HCT116 (cell line): ENCODE data around the gene MAP2K1. TPM values are rescaled to one million over a fixed set of nuclear protein-coding genes. Genes with fewer than 3 reads are reported as not detected.

Experiments
- ATAC-seq: fragments of 200-7000 bp; cut with Tn5 transposase; 2 replicates; pipeline ENCODE4 v1.9.1; 2020; ENCODE audit warnings: mild to moderate bottlenecking, moderate library complexity
- BruUV-seq: library from RNA; stranded (reverse); fragments of 400-500 nt; replicated peaks from 2 replicates; lab custom pipeline; 2021; lab: Mats Ljungman, UMichigan
- CTCF ChIA-PET: fragments of 300-600 bp; sonication (Branson Sonifier 250); formaldehyde crosslinking; loops from one replicate; lab custom pipeline; 2021; ENCODE audit warnings: antibody characterized with exemption; lab: Charles Lee
- POLR2A ChIA-PET: fragments of 300-600, 350-600 bp; sonication (Branson Sonifier 250); formaldehyde crosslinking; loops from one replicate; lab custom pipeline; 2021; ENCODE audit warnings: antibody characterized with exemption; lab: Charles Lee
- RAD21 ChIA-PET, 2 experiments: fragments of 300-600 bp; sonication (Branson Sonifier 250); formaldehyde crosslinking; loops; one replicate each; lab custom pipeline; 2023; ENCODE audit warnings: low total read pairs in 2 of 2; ENCODE audit not compliant: uncharacterized antibody in 2 of 2, unreplicated experiment in 2 of 2, low non-redundant PET in 1 of 2; lab: Charles Lee
- DNase-seq: peaks from one replicate; pipeline ENCODE4 v3.0.0-alpha.2; 2010; ENCODE audit warnings: low read depth, low spot score
- H2AFZ ChIP-seq: fragments of 200-600 bp; shearing (Covaris generic), sonication (generic); 2 replicates; pipeline ENCODE4 v1.6.1; 2017; ENCODE audit warnings: low read depth, mixed run types, mixed read lengths, antibody characterized with exemption, low read length; ENCODE audit not compliant: poor library complexity, severe bottlenecking
- H3K27ac ChIP-seq: 2 replicates; pipeline ENCODE4 v1.5.1; 2012; ENCODE audit warnings: low read depth, low read length
- H3K27me3 ChIP-seq: fragments of 200-600 bp; sonication (generic); 2 replicates; pipeline ENCODE4 v1.6.1; 2016; ENCODE audit warnings: mixed run types, low read length, mixed read lengths; ENCODE audit not compliant: insufficient read depth
- H3K36me3 ChIP-seq, 2 experiments: fragments of 200-500 bp in 1 of 2; fragments of 200-600 bp in 1 of 2; sonication (Bioruptor generic) in 1 of 2; sonication (generic) in 1 of 2; 2 replicates each; pipeline versions ENCODE4 v1.5.1 to v1.6.1; 2014 to 2016; ENCODE audit warnings: low read length in 2 of 2, inconsistent platforms in 1 of 2, mixed read lengths in 1 of 2, mixed run types in 1 of 2; ENCODE audit not compliant: insufficient read depth in 2 of 2, control insufficient read depth in 1 of 2
- H3K4me1 ChIP-seq, 2 experiments: fragments of 200-600 bp in 1 of 2; sonication (generic) in 1 of 2; 2 replicates each; pipeline versions ENCODE4 v1.5.1 to v1.6.1; 2012 to 2017; ENCODE audit warnings: low read length in 2 of 2, inconsistent platforms in 1 of 2, mild to moderate bottlenecking in 1 of 2, mixed read lengths in 1 of 2, mixed run types in 1 of 2, moderate library complexity in 1 of 2; ENCODE audit not compliant: insufficient read depth in 2 of 2, control insufficient read depth in 1 of 2
- H3K4me2 ChIP-seq: fragments of 200-600 bp; sonication (generic); 2 replicates; pipeline ENCODE4 v1.6.1; 2017; ENCODE audit warnings: mixed run types, low read length, mixed read lengths
- H3K4me3 ChIP-seq, 2 experiments: fragments of 200-600 bp in 1 of 2; sonication (generic) in 1 of 2; replicated peaks in 1 of 2; 2 replicates each; pipeline ENCODE4 v1.5.1; 2011 to 2016; ENCODE audit warnings: low read length in 2 of 2, control low read depth in 1 of 2, low read depth in 1 of 2, mild to moderate bottlenecking in 1 of 2, mixed read lengths in 1 of 2, mixed run types in 1 of 2
- H3K79me2 ChIP-seq: fragments of 200-600 bp; sonication (generic); 2 replicates; pipeline ENCODE4 v1.6.1; 2017; ENCODE audit warnings: mild to moderate bottlenecking, mixed run types, low read length, moderate library complexity, mixed read lengths; ENCODE audit not compliant: insufficient read depth
- H3K9ac ChIP-seq: fragments of 200-600 bp; sonication (generic); 2 replicates; pipeline ENCODE4 v1.6.1; 2016; ENCODE audit warnings: low read length, mixed read lengths
- H3K9me2 ChIP-seq: fragments of 200-600 bp; sonication (generic), shearing (Covaris generic); 2 replicates; pipeline ENCODE4 v1.6.1; 2017; ENCODE audit warnings: mixed run types, mild to moderate bottlenecking, moderate library complexity; ENCODE audit not compliant: insufficient read depth
- H3K9me3 ChIP-seq, 2 experiments: fragments of 200-500 bp in 1 of 2; fragments of 200-600 bp in 1 of 2; sonication (Bioruptor generic) in 1 of 2; sonication (generic) in 1 of 2; 2 replicates each; pipeline ENCODE4 v1.6.1; 2014 to 2017; ENCODE audit warnings: low read length in 2 of 2, mixed read lengths in 2 of 2, inconsistent platforms in 1 of 2, low read depth in 1 of 2, mild to moderate bottlenecking in 1 of 2, mixed run types in 1 of 2, moderate library complexity in 1 of 2; ENCODE audit not compliant: control insufficient read depth in 1 of 2, insufficient read depth in 1 of 2
- H4K20me1 ChIP-seq: fragments of 200-600 bp; sonication (generic), shearing (Covaris generic); 2 replicates; pipeline ENCODE4 v1.6.1; 2017; ENCODE audit warnings: mixed run types, mild to moderate bottlenecking, moderate library complexity; ENCODE audit not compliant: insufficient read depth
- ATF3 ChIP-seq: IDR thresholded peaks from 2 replicates; pipeline ENCODE4 v1.6.1; 2012
- CBX3 ChIP-seq: IDR thresholded peaks from 2 replicates; pipeline ENCODE4 v1.6.1; 2012; ENCODE audit warnings: low read depth
- CEBPB ChIP-seq: IDR thresholded peaks from 2 replicates; pipeline ENCODE4 v1.6.1; 2012; ENCODE audit warnings: low read depth
- EGR1 ChIP-seq: IDR thresholded peaks from 2 replicates; pipeline ENCODE4 v1.6.1; 2012; ENCODE audit warnings: low read depth
- EZH2 ChIP-seq: fragments of 200-600 bp; sonication (generic); IDR thresholded peaks from 2 replicates; pipeline ENCODE4 v1.6.1; 2017; ENCODE audit warnings: antibody characterized with exemption, mixed run types
- EZH2phosphoT487 ChIP-seq: fragments of 200-600 bp; IDR thresholded peaks from 2 replicates; pipeline ENCODE4 v1.6.1; 2018; ENCODE audit warnings: antibody characterized with exemption, borderline replicate concordance
- FOSL1 ChIP-seq: IDR thresholded peaks from 2 replicates; pipeline ENCODE4 v1.6.1; 2012; ENCODE audit warnings: low read depth
- POLR2A ChIP-seq: IDR thresholded peaks from 2 replicates; pipeline ENCODE4 v1.7.0; 2011; ENCODE audit warnings: borderline replicate concordance; ENCODE audit not compliant: insufficient read depth, insufficient read length; ENCODE audit errors: extremely low read depth
- POLR2AphosphoS5 ChIP-seq: IDR thresholded peaks from 2 replicates; pipeline ENCODE4 v1.6.1; 2011; ENCODE audit warnings: mild to moderate bottlenecking, low read depth, low read length, moderate library complexity
- RAD21 ChIP-seq: IDR thresholded peaks from 2 replicates; pipeline ENCODE4 v1.6.1; 2012; ENCODE audit warnings: low read depth, mild to moderate bottlenecking
- SIN3A ChIP-seq: IDR thresholded peaks from 2 replicates; pipeline ENCODE4 v1.6.1; 2012; ENCODE audit warnings: low read depth
- SRF ChIP-seq: IDR thresholded peaks from 2 replicates; pipeline ENCODE4 v1.6.1; 2012; ENCODE audit warnings: low read depth
- TCF7L2 ChIP-seq: IDR thresholded peaks from 2 replicates; pipeline ENCODE4 v1.7.0; 2011; ENCODE audit warnings: borderline replicate concordance, inconsistent platforms; ENCODE audit not compliant: insufficient read depth, insufficient read length; ENCODE audit errors: extremely low read depth
- intact Hi-C: fragments of 100-400 bp; cut with micrococcal nuclease; formaldehyde crosslinking; loops from 2 replicates; pipeline ENCODE4 v1.10.0; 2022
- total RNA-seq: library from RNA; stranded (reverse); gene quantifications from one replicate; pipeline ENCODE4 v1.2.1, GENCODE V29; 2021; ENCODE audit not compliant: unreplicated experiment
- TF ChIP-seq, protein P1 (sequence below), 3 experiments: fragments of 200-600 bp in 1 of 3; sonication (generic) in 1 of 3; IDR thresholded peaks in 2 of 3; conservative IDR thresholded peaks in 1 of 3; 2 replicates each; pipeline ENCODE4 v1.5.1; 2012 to 2017; ENCODE audit warnings: low read depth in 2 of 3, low read length in 2 of 3, antibody characterized with exemption in 1 of 3, borderline replicate concordance in 1 of 3, control low read depth in 1 of 3, mild to moderate bottlenecking in 1 of 3, mixed read lengths in 1 of 3, mixed run types in 1 of 3, moderate library complexity in 1 of 3; ENCODE audit not compliant: insufficient read depth in 1 of 3
- TF ChIP-seq, protein P2 (sequence below): IDR thresholded peaks from 2 replicates; pipeline ENCODE4 v1.6.1; 2011; ENCODE audit warnings: mild to moderate bottlenecking, low read length, moderate library complexity; ENCODE audit not compliant: insufficient replicate concordance; ENCODE audit errors: extremely low read depth

Gene MAP2K1
- total RNA-seq, 1 experiment from 2014 or later = 52.3 TPM

- TF ChIP-seq SRF = no peak
These were observed 16.1 kb downstream of the MAP2K1 start (continued) for GRCh38 chr15:66402761-66403284.

- RAD21 ChIA-PET = no interaction called here
- no peak for DNase-seq
- CTCF ChIA-PET = interaction anchor here (1.3 kb wide), 1 partner anchor 16 kb away, joined by 5 read pairs; the partner anchor contains the start of gene MAP2K1
- no peak overlapping the region for H3K9ac ChIP-seq
- no peak overlapping the region for H2AFZ ChIP-seq
- ATAC-seq = no peak
- BruUV-seq = no TSS peak
- no peak overlapping the region for H3K4me3 ChIP-seq
- no peaks in the 10 kb centered on the region for H3K9me3 ChIP-seq
- H3K36me3 ChIP-seq = no peaks in the 10 kb centered on the region
- intact Hi-C loops = no loop called here
- H3K79me2 ChIP-seq = peaks cover 95% of the 10 kb centered on the region
- H3K27ac ChIP-seq = no peak overlapping the region
- POLR2A ChIA-PET = no interaction called here
- no peak overlapping the region for H3K4me2 ChIP-seq
- H4K20me1 ChIP-seq = peaks cover 10% of the 10 kb centered on the region; the same call in 1 of the 2 replicates
- H3K4me1 ChIP-seq = peaks cover 0 to 10% of the 10 kb centered on the region in 2 experiments; a peak in 2 of 4 replicates
- H3K27me3 ChIP-seq = no peaks in the 10 kb centered on the region
- H3K9me2 ChIP-seq = no peaks in the 10 kb centered on the region
- TF ChIP-seq FOSL1 = no peak
- no peak for TF ChIP-seq ATF3
- TF ChIP-seq EZH2 = no peak
- no peak for TF ChIP-seq EZH2phosphoT487
These were observed 16.6 kb downstream of the MAP2K1 start for GRCh38 chr15:66403323-66403722.

DNA sequence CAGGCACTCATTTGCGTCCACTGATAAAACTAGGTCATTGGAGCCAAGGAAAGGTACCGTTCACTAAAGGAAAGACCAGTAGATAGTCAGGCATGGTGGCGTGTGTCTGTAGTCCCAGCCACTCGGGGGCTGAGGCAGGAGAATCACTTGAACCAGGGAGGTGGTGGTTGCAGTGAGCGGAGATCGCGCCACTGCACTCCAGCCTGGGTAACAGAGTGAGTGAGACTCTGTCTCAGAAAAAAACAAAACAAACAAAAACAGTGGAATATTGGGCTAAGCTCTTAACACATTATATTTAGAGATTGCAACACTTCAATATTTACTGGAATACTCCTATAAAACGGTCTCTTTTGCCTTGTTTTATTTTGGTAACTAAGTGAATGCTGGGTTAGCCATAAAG is 17.4 kb downstream of the MAP2K1 start:
- intact Hi-C loops = no loop called here
- H3K27ac ChIP-seq = no peak overlapping the region
- H2AFZ ChIP-seq = no peak overlapping the region
- H4K20me1 ChIP-seq = peaks cover 9% of the 10 kb centered on the region; the same call in 1 of the 2 replicates
- H3K4me1 ChIP-seq = peaks cover 0 to 10% of the 10 kb centered on the region in 2 experiments; a peak in 2 of 4 replicates
- no peak for DNase-seq
- no peaks in the 10 kb centered on the region for H3K9me3 ChIP-seq
- no peak for TF ChIP-seq EGR1
- no peak for TF ChIP-seq POLR2AphosphoS5
- TF ChIP-seq SIN3A = no peak
- no peak for TF ChIP-seq EZH2phosphoT487
- no peak for TF ChIP-seq CEBPB
- TF ChIP-seq FOSL1 = no peak
- TF ChIP-seq POLR2A = no peak
- no peak for TF ChIP-seq TCF7L2
- TF ChIP-seq CBX3 = no peak
- TF ChIP-seq, protein P1, sequence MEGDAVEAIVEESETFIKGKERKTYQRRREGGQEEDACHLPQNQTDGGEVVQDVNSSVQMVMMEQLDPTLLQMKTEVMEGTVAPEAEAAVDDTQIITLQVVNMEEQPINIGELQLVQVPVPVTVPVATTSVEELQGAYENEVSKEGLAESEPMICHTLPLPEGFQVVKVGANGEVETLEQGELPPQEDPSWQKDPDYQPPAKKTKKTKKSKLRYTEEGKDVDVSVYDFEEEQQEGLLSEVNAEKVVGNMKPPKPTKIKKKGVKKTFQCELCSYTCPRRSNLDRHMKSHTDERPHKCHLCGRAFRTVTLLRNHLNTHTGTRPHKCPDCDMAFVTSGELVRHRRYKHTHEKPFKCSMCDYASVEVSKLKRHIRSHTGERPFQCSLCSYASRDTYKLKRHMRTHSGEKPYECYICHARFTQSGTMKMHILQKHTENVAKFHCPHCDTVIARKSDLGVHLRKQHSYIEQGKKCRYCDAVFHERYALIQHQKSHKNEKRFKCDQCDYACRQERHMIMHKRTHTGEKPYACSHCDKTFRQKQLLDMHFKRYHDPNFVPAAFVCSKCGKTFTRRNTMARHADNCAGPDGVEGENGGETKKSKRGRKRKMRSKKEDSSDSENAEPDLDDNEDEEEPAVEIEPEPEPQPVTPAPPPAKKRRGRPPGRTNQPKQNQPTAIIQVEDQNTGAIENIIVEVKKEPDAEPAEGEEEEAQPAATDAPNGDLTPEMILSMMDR (IDR thresholded peaks at IDR 0.05 in 2 of 3, conservative IDR thresholded peaks at IDR 0.05 in 1 of 3; ENCODE audit: borderline replicate concordance in 1 of 3, insufficient read depth in 1 of 3, low read depth in 2 of 3, low read length in 2 of 3) = no peak
- TF ChIP-seq, protein P2, sequence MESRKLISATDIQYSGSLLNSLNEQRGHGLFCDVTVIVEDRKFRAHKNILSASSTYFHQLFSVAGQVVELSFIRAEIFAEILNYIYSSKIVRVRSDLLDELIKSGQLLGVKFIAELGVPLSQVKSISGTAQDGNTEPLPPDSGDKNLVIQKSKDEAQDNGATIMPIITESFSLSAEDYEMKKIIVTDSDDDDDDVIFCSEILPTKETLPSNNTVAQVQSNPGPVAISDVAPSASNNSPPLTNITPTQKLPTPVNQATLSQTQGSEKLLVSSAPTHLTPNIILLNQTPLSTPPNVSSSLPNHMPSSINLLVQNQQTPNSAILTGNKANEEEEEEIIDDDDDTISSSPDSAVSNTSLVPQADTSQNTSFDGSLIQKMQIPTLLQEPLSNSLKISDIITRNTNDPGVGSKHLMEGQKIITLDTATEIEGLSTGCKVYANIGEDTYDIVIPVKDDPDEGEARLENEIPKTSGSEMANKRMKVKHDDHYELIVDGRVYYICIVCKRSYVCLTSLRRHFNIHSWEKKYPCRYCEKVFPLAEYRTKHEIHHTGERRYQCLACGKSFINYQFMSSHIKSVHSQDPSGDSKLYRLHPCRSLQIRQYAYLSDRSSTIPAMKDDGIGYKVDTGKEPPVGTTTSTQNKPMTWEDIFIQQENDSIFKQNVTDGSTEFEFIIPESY = no peak
- no peak for TF ChIP-seq RAD21
- CTCF ChIA-PET = no interaction called here
- no peaks in the 10 kb centered on the region for H3K9me2 ChIP-seq
- POLR2A ChIA-PET = no interaction called here
- H3K79me2 ChIP-seq = peaks cover 96% of the 10 kb centered on the region
- ATAC-seq = no peak
- no peak overlapping the region for H3K9ac ChIP-seq
- no TSS peak for BruUV-seq
- H3K4me3 ChIP-seq = no peak overlapping the region
- no peaks in the 10 kb centered on the region for H3K27me3 ChIP-seq
- RAD21 ChIA-PET = no interaction called here
- H3K36me3 ChIP-seq = no peaks in the 10 kb centered on the region
- H3K4me2 ChIP-seq = no peak overlapping the region
